Activated naive CD8-positive, alpha-beta T cell treated with anti-CD3 and anti-CD28 coated beads, Interleukin-2, amount 50 U/mL, for 24 hours (primary cell): Measurements from ENCODE around the gene RHEB.

Source experiments
- ATAC-seq: fragments of 150-1000 bp; cut with Tn5 transposase; one replicate; pipeline ENCODE4 v1.10.0; 2021
- DNase-seq: peaks from one replicate; pipeline ENCODE4 v3.0.0; 2021
- H3K27ac Mint-ChIP-seq: one replicate; pipeline ENCODE4 v1.8.0; 2021; ENCODE audit warnings: mild to moderate bottlenecking, mixed read lengths
- H3K27me3 Mint-ChIP-seq: one replicate; pipeline ENCODE4 v1.8.0; 2021; ENCODE audit warnings: mixed read lengths
- H3K36me3 Mint-ChIP-seq: one replicate; pipeline ENCODE4 v1.8.0; 2021; ENCODE audit warnings: low read depth, mixed read lengths
- H3K4me1 Mint-ChIP-seq: one replicate; pipeline ENCODE4 v1.8.0; 2021; ENCODE audit warnings: mixed read lengths
- H3K4me3 Mint-ChIP-seq: one replicate; pipeline ENCODE4 v1.8.0; 2021; ENCODE audit warnings: mild to moderate bottlenecking, moderate library complexity, mixed read lengths
- H3K9me3 Mint-ChIP-seq: one replicate; pipeline ENCODE4 v1.8.0; 2021; ENCODE audit warnings: mixed read lengths

Gene RHEB

GRCh38 chr7:151448261-151449252 lies 71.1 kb downstream of the RHEB start:
- H3K27ac Mint-ChIP-seq, result no peak overlapping the region
- H3K27me3 Mint-ChIP-seq, result peaks cover 3% of the 10 kb centered on the region
- peak; percentile 78 for DNase-seq
- no peaks in the 10 kb centered on the region for H3K9me3 Mint-ChIP-seq
- peak overlapping the region; percentile 26 for H3K4me3 Mint-ChIP-seq
- no peaks in the 10 kb centered on the region for H3K36me3 Mint-ChIP-seq
- peaks cover 12% of the 10 kb centered on the region for H3K4me1 Mint-ChIP-seq
- ATAC-seq, result peak; percentile 76

- no peak overlapping the region for H3K4me3 Mint-ChIP-seq
- no peak for ATAC-seq
- H3K36me3 Mint-ChIP-seq, result no peaks in the 10 kb centered on the region
- no peak overlapping the region for H3K27ac Mint-ChIP-seq
- no peaks in the 10 kb centered on the region for H3K9me3 Mint-ChIP-seq
- DNase-seq, result no peak
- H3K4me1 Mint-ChIP-seq, result peaks cover 12% of the 10 kb centered on the region
- H3K27me3 Mint-ChIP-seq, result peaks cover 3% of the 10 kb centered on the region
Observed at GRCh38 chr7:151447901-151448260, 71.8 kb downstream of the RHEB start.

- no peaks in the 10 kb centered on the region for H3K9me3 Mint-ChIP-seq
- no peak overlapping the region for H3K27ac Mint-ChIP-seq
- ATAC-seq (no peak), DNase-seq (no peak)
- H3K4me3 Mint-ChIP-seq, result no peak overlapping the region
- peaks cover 12% of the 10 kb centered on the region for H3K4me1 Mint-ChIP-seq
- no peaks in the 10 kb centered on the region for H3K36me3 Mint-ChIP-seq
- peaks cover 3% of the 10 kb centered on the region for H3K27me3 Mint-ChIP-seq
Observed at GRCh38 chr7:151447312-151447711, 72.4 kb downstream of the RHEB start.

GRCh38 chr7:151446412-151446811 lies 73.3 kb downstream of the RHEB start:
- no peak for DNase-seq
- Mint-ChIP-seq H3K36me3 (no peaks in the 10 kb centered on the region), H3K4me1 (peaks cover 18% of the 10 kb centered on the region), H3K27ac (no peak overlapping the region), H3K9me3 (no peaks in the 10 kb centered on the region), H3K4me3 (no peak overlapping the region), H3K27me3 (peaks cover 3% of the 10 kb centered on the region)
- ATAC-seq, result no peak

GRCh38 chr7:151444632-151445031 lies 75.1 kb downstream of the RHEB start:
- H3K27me3 Mint-ChIP-seq, result peaks cover 2% of the 10 kb centered on the region
- ATAC-seq (peak; percentile 49), DNase-seq (no peak)
- H3K36me3 Mint-ChIP-seq, result no peaks in the 10 kb centered on the region
- peaks cover 31% of the 10 kb centered on the region for H3K4me1 Mint-ChIP-seq
- no peak overlapping the region for H3K4me3 Mint-ChIP-seq
- no peaks in the 10 kb centered on the region for H3K9me3 Mint-ChIP-seq
- H3K27ac Mint-ChIP-seq, result no peak overlapping the region

GRCh38 chr7:151442776-151443496 lies 76.8 kb downstream of the RHEB start:
- Mint-ChIP-seq H3K4me3 (no peak overlapping the region), H3K27ac (no peak overlapping the region), H3K9me3 (no peaks in the 10 kb centered on the region), H3K36me3 (no peaks in the 10 kb centered on the region), H3K4me1 (peaks cover 28% of the 10 kb centered on the region), H3K27me3 (no peaks in the 10 kb centered on the region)
- DNase-seq (no peak), ATAC-seq (no peak)

GRCh38 chr7:151440799-151441445 lies 78.8 kb downstream of the RHEB start:
- H3K4me1 Mint-ChIP-seq, result peaks cover 26% of the 10 kb centered on the region
- H3K4me3 Mint-ChIP-seq, result peak overlapping the region; percentile 17
- ATAC-seq (peak; percentile 41), DNase-seq (no peak)
- no peaks in the 10 kb centered on the region for H3K9me3 Mint-ChIP-seq
- no peaks in the 10 kb centered on the region for H3K27me3 Mint-ChIP-seq
- no peaks in the 10 kb centered on the region for H3K36me3 Mint-ChIP-seq
- no peak overlapping the region for H3K27ac Mint-ChIP-seq

- ATAC-seq (peak; percentile 17), DNase-seq (peak; percentile 19)
- Mint-ChIP-seq H3K9me3 (no peaks in the 10 kb centered on the region), H3K27ac (no peak within 1 kb of the TSS), H3K36me3 (no peaks in the 10 kb centered on the region), H3K4me3 (peak within 1 kb of the TSS; percentile 38), H3K4me1 (peaks cover 26% of the 10 kb centered on the region), H3K27me3 (no peaks in the 10 kb centered on the region)
Observed at GRCh38 chr7:151439855-151440798, 79.6 kb downstream of the RHEB start, which contains the start of gene CRYGN. Gene CRYGN (minus strand): TSS chr7:151440141. CDS start chr7:151439917, 224 bp downstream.

- H3K27ac Mint-ChIP-seq, result no peak overlapping the region
Observed at GRCh38 chr7:151438864-151439601, 80.7 kb downstream of the RHEB start.

GRCh38 chr7:151437866-151438516 lies 81.7 kb downstream of the RHEB start:
- Mint-ChIP-seq H3K4me3 (no peak overlapping the region), H3K27me3 (no peaks in the 10 kb centered on the region), H3K27ac (no peak overlapping the region), H3K9me3 (no peaks in the 10 kb centered on the region), H3K4me1 (peaks cover 25% of the 10 kb centered on the region), H3K36me3 (no peaks in the 10 kb centered on the region)
- ATAC-seq, result no peak
- no peak for DNase-seq

More at GRCh38 chr7:151438864-151439601, 80.7 kb downstream of the RHEB start:
- DNase-seq (no peak), ATAC-seq (no peak)
- H3K9me3 Mint-ChIP-seq, result no peaks in the 10 kb centered on the region
- no peaks in the 10 kb centered on the region for H3K36me3 Mint-ChIP-seq
- H3K4me3 Mint-ChIP-seq, result no peak overlapping the region
- H3K4me1 Mint-ChIP-seq, result peaks cover 20% of the 10 kb centered on the region
- H3K27me3 Mint-ChIP-seq, result no peaks in the 10 kb centered on the region

- no peaks in the 10 kb centered on the region for H3K27me3 Mint-ChIP-seq
- H3K36me3 Mint-ChIP-seq, result no peaks in the 10 kb centered on the region
- H3K9me3 Mint-ChIP-seq, result no peaks in the 10 kb centered on the region
- DNase-seq (no peak), ATAC-seq (no peak)
- H3K4me1 Mint-ChIP-seq, result peaks cover 32% of the 10 kb centered on the region
- no peak overlapping the region for H3K27ac Mint-ChIP-seq
- H3K4me3 Mint-ChIP-seq, result no peak overlapping the region
Observed at GRCh38 chr7:151437159-151437553, 82.5 kb downstream of the RHEB start.

GRCh38 chr7:151436446-151437158 lies 83.1 kb downstream of the RHEB start:
- Mint-ChIP-seq H3K4me3 (no peak overlapping the region), H3K27ac (no peak overlapping the region), H3K9me3 (no peaks in the 10 kb centered on the region), H3K27me3 (no peaks in the 10 kb centered on the region), H3K36me3 (no peaks in the 10 kb centered on the region), H3K4me1 (peaks cover 28% of the 10 kb centered on the region)
- ATAC-seq (no peak), DNase-seq (no peak)
